WTC11 (cell line): ENCODE results near the gene CLSTN2. TPM values are rescaled to one million over a fixed set of nuclear protein-coding genes. Genes with fewer than 3 reads are reported as not detected.

Experiments
- ATAC-seq: fragments of 200-7000 bp; cut with Tn5 transposase; 2 replicates; pipeline ENCODE4 v1.10.0; 2021; ENCODE audit warnings: mild to moderate bottlenecking, moderate library complexity
- CTCF ChIA-PET: fragments of 300-600 bp; sonication (Branson Sonifier 250); formaldehyde crosslinking; loops from one replicate; lab custom pipeline; 2021; ENCODE audit warnings: antibody characterized with exemption; lab: Charles Lee
- POLR2A ChIA-PET: fragments of 350-600 bp; sonication (Branson Sonifier 250); formaldehyde crosslinking; loops from one replicate; lab custom pipeline; 2021; ENCODE audit warnings: antibody characterized with exemption; lab: Charles Lee
- DNase-seq: peaks from one replicate; pipeline ENCODE4 v3.0.0; 2021; ENCODE audit warnings: low spot score
- H3K27ac Mint-ChIP-seq: 2 replicates; pipeline ENCODE4 v1.8.0; 2021; ENCODE audit warnings: mixed read lengths
- H3K27me3 Mint-ChIP-seq: 2 replicates; pipeline ENCODE4 v1.8.0; 2021; ENCODE audit warnings: low read depth, mild to moderate bottlenecking, moderate library complexity, mixed read lengths
- H3K36me3 Mint-ChIP-seq: 2 replicates; pipeline ENCODE4 v1.8.0; 2021; ENCODE audit warnings: mixed read lengths
- H3K4me1 Mint-ChIP-seq: 2 replicates; pipeline ENCODE4 v1.8.0; 2022; ENCODE audit warnings: mixed read lengths
- H3K4me3 Mint-ChIP-seq: 2 replicates; pipeline ENCODE4 v1.8.0; 2021; ENCODE audit warnings: mild to moderate bottlenecking, moderate library complexity, mixed read lengths
- H3K9me3 Mint-ChIP-seq: 2 replicates; pipeline ENCODE4 v1.8.0; 2021; ENCODE audit warnings: mixed read lengths
- CREM ChIP-seq: sonication (generic); formaldehyde crosslinking; IDR thresholded peaks from 2 replicates; pipeline ENCODE4 v1.8.1; 2022; ENCODE audit warnings: mild to moderate bottlenecking, missing genetic modification reagents, moderate library complexity
- ETV6 ChIP-seq: sonication (generic); formaldehyde crosslinking; IDR thresholded peaks from 2 replicates; pipeline ENCODE4 v1.8.1; 2022; ENCODE audit warnings: mild to moderate bottlenecking, missing genetic modification reagents
- GABPB1 ChIP-seq: sonication (generic); formaldehyde crosslinking; IDR thresholded peaks from 2 replicates; pipeline ENCODE4 v1.8.1; 2023; ENCODE audit warnings: mild to moderate bottlenecking, missing genetic modification reagents
- JAZF1 ChIP-seq: fragments of 250-450 bp; sonication (Bioruptor Pico); IDR thresholded peaks from 2 replicates; pipeline ENCODE4 v1.9.0; 2021; ENCODE audit warnings: moderate library complexity, mild to moderate bottlenecking, inconsistent platforms
- MYBL2 ChIP-seq: sonication (generic); formaldehyde crosslinking; IDR thresholded peaks from 2 replicates; pipeline ENCODE4 v1.8.1; 2023; ENCODE audit warnings: mild to moderate bottlenecking, moderate library complexity, missing genetic modification reagents
- NFATC4 ChIP-seq: fragments of 250-450 bp; sonication (Bioruptor Pico); IDR thresholded peaks from 2 replicates; pipeline ENCODE4 v1.9.0; 2021; ENCODE audit warnings: mild to moderate bottlenecking
- NR1H2 ChIP-seq: sonication (generic); formaldehyde crosslinking; IDR thresholded peaks from 2 replicates; pipeline ENCODE4 v1.9.0; 2021; ENCODE audit warnings: mild to moderate bottlenecking, moderate library complexity, missing genetic modification reagents
- ZNF121 ChIP-seq: sonication (generic); formaldehyde crosslinking; IDR thresholded peaks from 2 replicates; pipeline ENCODE4 v1.8.0; 2023; ENCODE audit warnings: missing genetic modification reagents
- ZNF138 ChIP-seq: sonication (generic); formaldehyde crosslinking; conservative IDR thresholded peaks from 2 replicates; pipeline ENCODE4 v1.8.1; 2022; ENCODE audit warnings: mild to moderate bottlenecking, moderate library complexity, missing genetic modification reagents
- ZNF219 ChIP-seq: sonication (generic); formaldehyde crosslinking; IDR thresholded peaks from 2 replicates; pipeline ENCODE4 v1.8.0; 2023; ENCODE audit warnings: missing genetic modification reagents, mild to moderate bottlenecking, borderline replicate concordance
- ZNF232 ChIP-seq: sonication (generic); formaldehyde crosslinking; IDR thresholded peaks from 2 replicates; pipeline ENCODE4 v1.8.0; 2022; ENCODE audit warnings: mild to moderate bottlenecking, missing genetic modification reagents
- total RNA-seq: library from RNA; stranded (reverse); gene quantifications from 3 replicates; pipeline ENCODE4 v1.2.3, GENCODE V29; 2021
- TF ChIP-seq, protein P1 (sequence below): sonication (generic); formaldehyde crosslinking; IDR thresholded peaks from 2 replicates; pipeline ENCODE4 v1.8.1; 2022; ENCODE audit warnings: mild to moderate bottlenecking, missing genetic modification reagents, moderate library complexity, borderline replicate concordance
- TF ChIP-seq, protein P2 (sequence below): sonication (generic); formaldehyde crosslinking; IDR thresholded peaks from 2 replicates; pipeline ENCODE4 v1.8.1; 2022; ENCODE audit warnings: low read depth, missing genetic modification reagents, borderline replicate concordance
- TF ChIP-seq, protein P3 (sequence below): sonication (generic); formaldehyde crosslinking; IDR thresholded peaks from 2 replicates; pipeline ENCODE4 v1.8.1; 2023; ENCODE audit warnings: mild to moderate bottlenecking, moderate library complexity, missing genetic modification reagents
- TF ChIP-seq, protein P4 (sequence below): fragments of 250-450 bp; sonication (Bioruptor Pico); IDR thresholded peaks from 2 replicates; pipeline ENCODE4 v1.9.0; 2021; ENCODE audit warnings: mild to moderate bottlenecking
- TF ChIP-seq, protein P5 (sequence below): sonication (generic); formaldehyde crosslinking; IDR thresholded peaks from 2 replicates; pipeline ENCODE4 v1.8.0; 2023; ENCODE audit warnings: missing genetic modification reagents, mild to moderate bottlenecking, borderline replicate concordance
- TF ChIP-seq, protein P6 (sequence below): sonication (generic); formaldehyde crosslinking; conservative IDR thresholded peaks from 2 replicates; pipeline ENCODE4 v1.8.1; 2023; ENCODE audit warnings: mild to moderate bottlenecking, low read depth, missing genetic modification reagents, moderate library complexity
- TF ChIP-seq, protein P7 (sequence below): sonication (generic); formaldehyde crosslinking; IDR thresholded peaks from 2 replicates; pipeline ENCODE4 v1.8.0; 2023; ENCODE audit warnings: missing genetic modification reagents
- TF ChIP-seq, protein P8 (sequence below): sonication (generic); formaldehyde crosslinking; IDR thresholded peaks from 2 replicates; pipeline ENCODE4 v1.8.1; 2023; ENCODE audit warnings: mild to moderate bottlenecking, missing genetic modification reagents

CLSTN2 gene
- total RNA-seq, 1 experiment from 2014 or later = 0.35 TPM

DNA sequence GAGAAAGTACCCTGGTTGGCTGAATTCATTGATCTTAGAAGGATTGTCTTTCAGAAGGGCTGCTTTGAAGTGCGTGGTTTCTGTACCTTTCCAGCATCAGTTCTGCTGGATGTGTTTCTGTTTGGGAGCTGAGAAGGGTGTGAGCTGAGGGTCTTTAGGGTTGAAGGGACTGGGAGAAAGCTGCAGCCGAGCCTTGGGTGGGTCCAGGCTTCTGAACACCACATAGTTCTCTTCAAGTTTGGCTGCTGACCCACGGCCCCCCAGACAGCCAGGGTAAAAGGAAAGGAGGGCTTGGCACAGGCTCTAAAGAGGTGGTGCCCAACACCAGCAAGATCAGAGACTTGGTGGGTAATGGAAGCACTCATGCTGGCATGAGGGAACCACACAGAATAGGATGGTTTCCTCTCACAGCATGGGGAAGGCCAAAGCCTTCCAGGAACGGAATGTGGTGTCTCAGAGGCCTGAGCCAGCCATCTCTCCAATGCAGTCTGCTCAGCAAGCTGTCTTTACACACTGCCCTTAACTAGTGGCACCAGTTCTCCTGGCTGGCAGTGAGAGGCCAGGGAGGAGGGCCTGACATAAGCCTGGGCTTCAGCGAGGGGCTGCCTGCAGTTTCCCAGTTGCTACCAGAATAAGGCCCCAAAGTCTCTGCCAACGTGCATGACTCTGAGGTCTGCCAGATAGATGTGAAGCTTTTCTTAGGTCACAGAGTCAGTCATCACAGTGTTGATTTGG, 503.9 kb downstream of the CLSTN2 start (continued):
- TF ChIP-seq, protein P1, sequence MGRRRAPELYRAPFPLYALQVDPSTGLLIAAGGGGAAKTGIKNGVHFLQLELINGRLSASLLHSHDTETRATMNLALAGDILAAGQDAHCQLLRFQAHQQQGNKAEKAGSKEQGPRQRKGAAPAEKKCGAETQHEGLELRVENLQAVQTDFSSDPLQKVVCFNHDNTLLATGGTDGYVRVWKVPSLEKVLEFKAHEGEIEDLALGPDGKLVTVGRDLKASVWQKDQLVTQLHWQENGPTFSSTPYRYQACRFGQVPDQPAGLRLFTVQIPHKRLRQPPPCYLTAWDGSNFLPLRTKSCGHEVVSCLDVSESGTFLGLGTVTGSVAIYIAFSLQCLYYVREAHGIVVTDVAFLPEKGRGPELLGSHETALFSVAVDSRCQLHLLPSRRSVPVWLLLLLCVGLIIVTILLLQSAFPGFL (CRISPR knock-in tag) = no peak
- TF ChIP-seq, protein P2, sequence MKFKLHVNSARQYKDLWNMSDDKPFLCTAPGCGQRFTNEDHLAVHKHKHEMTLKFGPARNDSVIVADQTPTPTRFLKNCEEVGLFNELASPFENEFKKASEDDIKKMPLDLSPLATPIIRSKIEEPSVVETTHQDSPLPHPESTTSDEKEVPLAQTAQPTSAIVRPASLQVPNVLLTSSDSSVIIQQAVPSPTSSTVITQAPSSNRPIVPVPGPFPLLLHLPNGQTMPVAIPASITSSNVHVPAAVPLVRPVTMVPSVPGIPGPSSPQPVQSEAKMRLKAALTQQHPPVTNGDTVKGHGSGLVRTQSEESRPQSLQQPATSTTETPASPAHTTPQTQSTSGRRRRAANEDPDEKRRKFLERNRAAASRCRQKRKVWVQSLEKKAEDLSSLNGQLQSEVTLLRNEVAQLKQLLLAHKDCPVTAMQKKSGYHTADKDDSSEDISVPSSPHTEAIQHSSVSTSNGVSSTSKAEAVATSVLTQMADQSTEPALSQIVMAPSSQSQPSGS = no peak
- TF ChIP-seq, protein P3, sequence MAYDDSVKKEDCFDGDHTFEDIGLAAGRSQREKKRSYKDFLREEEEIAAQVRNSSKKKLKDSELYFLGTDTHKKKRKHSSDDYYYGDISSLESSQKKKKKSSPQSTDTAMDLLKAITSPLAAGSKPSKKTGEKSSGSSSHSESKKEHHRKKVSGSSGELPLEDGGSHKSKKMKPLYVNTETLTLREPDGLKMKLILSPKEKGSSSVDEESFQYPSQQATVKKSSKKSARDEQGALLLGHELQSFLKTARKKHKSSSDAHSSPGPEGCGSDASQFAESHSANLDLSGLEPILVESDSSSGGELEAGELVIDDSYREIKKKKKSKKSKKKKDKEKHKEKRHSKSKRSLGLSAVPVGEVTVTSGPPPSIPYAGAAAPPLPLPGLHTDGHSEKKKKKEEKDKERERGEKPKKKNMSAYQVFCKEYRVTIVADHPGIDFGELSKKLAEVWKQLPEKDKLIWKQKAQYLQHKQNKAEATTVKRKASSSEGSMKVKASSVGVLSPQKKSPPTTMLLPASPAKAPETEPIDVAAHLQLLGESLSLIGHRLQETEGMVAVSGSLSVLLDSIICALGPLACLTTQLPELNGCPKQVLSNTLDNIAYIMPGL = no peak
- no peak for TF ChIP-seq NFATC4 (CRISPR knock-in tag)
- TF ChIP-seq GABPB1 (CRISPR knock-in tag) = no peak
- no peak for TF ChIP-seq ZNF121 (CRISPR knock-in tag)
- no peak for TF ChIP-seq ETV6 (CRISPR knock-in tag)
- no peak for TF ChIP-seq JAZF1 (CRISPR knock-in tag)

DNA sequence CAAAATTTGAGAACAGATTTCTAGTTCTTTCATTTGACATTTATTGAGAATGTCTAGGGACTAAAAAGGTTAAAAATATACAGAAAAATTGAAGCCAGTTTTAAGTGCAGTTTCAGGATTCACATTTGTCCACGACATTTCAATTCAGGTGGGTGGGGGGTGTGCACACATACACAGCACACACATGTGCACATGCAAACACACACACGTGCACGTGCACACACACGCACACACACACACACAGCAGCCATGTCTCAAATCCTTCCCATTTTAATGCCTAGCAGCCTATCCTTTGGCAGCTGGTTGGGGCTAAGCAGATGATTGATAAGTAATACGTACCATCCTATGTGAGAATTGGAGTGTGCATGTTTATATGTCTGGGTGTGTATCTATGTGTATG, 504.5 kb downstream of the CLSTN2 start:
- ChIA-PET POLR2A (no interaction called here), CTCF (no interaction called here)
- Mint-ChIP-seq H3K9me3 (no peaks in the 10 kb centered on the region), H3K27ac (no peak overlapping the region), H3K4me3 (no peak overlapping the region), H3K27me3 (no peaks in the 10 kb centered on the region; the same call in 1 of the 2 replicates), H3K4me1 (peaks cover 6% of the 10 kb centered on the region), H3K36me3 (no peaks in the 10 kb centered on the region)
- ATAC-seq (no peak), DNase-seq (no peak)
- TF ChIP-seq MYBL2 (CRISPR knock-in tag) = no peak
- no peak for TF ChIP-seq CREM (CRISPR knock-in tag)
- no peak for TF ChIP-seq ZNF219
- TF ChIP-seq ZNF232 (CRISPR knock-in tag) = no peak
- no peak for TF ChIP-seq NR1H2
- TF ChIP-seq, protein P4, sequence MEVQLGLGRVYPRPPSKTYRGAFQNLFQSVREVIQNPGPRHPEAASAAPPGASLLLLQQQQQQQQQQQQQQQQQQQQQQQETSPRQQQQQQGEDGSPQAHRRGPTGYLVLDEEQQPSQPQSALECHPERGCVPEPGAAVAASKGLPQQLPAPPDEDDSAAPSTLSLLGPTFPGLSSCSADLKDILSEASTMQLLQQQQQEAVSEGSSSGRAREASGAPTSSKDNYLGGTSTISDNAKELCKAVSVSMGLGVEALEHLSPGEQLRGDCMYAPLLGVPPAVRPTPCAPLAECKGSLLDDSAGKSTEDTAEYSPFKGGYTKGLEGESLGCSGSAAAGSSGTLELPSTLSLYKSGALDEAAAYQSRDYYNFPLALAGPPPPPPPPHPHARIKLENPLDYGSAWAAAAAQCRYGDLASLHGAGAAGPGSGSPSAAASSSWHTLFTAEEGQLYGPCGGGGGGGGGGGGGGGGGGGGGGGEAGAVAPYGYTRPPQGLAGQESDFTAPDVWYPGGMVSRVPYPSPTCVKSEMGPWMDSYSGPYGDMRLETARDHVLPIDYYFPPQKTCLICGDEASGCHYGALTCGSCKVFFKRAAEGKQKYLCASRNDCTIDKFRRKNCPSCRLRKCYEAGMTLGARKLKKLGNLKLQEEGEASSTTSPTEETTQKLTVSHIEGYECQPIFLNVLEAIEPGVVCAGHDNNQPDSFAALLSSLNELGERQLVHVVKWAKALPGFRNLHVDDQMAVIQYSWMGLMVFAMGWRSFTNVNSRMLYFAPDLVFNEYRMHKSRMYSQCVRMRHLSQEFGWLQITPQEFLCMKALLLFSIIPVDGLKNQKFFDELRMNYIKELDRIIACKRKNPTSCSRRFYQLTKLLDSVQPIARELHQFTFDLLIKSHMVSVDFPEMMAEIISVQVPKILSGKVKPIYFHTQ (CRISPR knock-in tag) = no peak
- TF ChIP-seq, protein P5, sequence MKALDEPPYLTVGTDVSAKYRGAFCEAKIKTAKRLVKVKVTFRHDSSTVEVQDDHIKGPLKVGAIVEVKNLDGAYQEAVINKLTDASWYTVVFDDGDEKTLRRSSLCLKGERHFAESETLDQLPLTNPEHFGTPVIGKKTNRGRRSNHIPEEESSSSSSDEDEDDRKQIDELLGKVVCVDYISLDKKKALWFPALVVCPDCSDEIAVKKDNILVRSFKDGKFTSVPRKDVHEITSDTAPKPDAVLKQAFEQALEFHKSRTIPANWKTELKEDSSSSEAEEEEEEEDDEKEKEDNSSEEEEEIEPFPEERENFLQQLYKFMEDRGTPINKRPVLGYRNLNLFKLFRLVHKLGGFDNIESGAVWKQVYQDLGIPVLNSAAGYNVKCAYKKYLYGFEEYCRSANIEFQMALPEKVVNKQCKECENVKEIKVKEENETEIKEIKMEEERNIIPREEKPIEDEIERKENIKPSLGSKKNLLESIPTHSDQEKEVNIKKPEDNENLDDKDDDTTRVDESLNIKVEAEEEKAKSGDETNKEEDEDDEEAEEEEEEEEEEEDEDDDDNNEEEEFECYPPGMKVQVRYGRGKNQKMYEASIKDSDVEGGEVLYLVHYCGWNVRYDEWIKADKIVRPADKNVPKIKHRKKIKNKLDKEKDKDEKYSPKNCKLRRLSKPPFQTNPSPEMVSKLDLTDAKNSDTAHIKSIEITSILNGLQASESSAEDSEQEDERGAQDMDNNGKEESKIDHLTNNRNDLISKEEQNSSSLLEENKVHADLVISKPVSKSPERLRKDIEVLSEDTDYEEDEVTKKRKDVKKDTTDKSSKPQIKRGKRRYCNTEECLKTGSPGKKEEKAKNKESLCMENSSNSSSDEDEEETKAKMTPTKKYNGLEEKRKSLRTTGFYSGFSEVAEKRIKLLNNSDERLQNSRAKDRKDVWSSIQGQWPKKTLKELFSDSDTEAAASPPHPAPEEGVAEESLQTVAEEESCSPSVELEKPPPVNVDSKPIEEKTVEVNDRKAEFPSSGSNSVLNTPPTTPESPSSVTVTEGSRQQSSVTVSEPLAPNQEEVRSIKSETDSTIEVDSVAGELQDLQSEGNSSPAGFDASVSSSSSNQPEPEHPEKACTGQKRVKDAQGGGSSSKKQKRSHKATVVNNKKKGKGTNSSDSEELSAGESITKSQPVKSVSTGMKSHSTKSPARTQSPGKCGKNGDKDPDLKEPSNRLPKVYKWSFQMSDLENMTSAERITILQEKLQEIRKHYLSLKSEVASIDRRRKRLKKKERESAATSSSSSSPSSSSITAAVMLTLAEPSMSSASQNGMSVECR (CRISPR knock-in tag) = no peak
- no peak for TF ChIP-seq ZNF138
- TF ChIP-seq, protein P6, sequence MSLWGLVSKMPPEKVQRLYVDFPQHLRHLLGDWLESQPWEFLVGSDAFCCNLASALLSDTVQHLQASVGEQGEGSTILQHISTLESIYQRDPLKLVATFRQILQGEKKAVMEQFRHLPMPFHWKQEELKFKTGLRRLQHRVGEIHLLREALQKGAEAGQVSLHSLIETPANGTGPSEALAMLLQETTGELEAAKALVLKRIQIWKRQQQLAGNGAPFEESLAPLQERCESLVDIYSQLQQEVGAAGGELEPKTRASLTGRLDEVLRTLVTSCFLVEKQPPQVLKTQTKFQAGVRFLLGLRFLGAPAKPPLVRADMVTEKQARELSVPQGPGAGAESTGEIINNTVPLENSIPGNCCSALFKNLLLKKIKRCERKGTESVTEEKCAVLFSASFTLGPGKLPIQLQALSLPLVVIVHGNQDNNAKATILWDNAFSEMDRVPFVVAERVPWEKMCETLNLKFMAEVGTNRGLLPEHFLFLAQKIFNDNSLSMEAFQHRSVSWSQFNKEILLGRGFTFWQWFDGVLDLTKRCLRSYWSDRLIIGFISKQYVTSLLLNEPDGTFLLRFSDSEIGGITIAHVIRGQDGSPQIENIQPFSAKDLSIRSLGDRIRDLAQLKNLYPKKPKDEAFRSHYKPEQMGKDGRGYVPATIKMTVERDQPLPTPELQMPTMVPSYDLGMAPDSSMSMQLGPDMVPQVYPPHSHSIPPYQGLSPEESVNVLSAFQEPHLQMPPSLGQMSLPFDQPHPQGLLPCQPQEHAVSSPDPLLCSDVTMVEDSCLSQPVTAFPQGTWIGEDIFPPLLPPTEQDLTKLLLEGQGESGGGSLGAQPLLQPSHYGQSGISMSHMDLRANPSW = no peak
- TF ChIP-seq, protein P7, sequence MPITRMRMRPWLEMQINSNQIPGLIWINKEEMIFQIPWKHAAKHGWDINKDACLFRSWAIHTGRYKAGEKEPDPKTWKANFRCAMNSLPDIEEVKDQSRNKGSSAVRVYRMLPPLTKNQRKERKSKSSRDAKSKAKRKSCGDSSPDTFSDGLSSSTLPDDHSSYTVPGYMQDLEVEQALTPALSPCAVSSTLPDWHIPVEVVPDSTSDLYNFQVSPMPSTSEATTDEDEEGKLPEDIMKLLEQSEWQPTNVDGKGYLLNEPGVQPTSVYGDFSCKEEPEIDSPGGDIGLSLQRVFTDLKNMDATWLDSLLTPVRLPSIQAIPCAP (CRISPR knock-in tag) = no peak
- TF ChIP-seq, protein P8, sequence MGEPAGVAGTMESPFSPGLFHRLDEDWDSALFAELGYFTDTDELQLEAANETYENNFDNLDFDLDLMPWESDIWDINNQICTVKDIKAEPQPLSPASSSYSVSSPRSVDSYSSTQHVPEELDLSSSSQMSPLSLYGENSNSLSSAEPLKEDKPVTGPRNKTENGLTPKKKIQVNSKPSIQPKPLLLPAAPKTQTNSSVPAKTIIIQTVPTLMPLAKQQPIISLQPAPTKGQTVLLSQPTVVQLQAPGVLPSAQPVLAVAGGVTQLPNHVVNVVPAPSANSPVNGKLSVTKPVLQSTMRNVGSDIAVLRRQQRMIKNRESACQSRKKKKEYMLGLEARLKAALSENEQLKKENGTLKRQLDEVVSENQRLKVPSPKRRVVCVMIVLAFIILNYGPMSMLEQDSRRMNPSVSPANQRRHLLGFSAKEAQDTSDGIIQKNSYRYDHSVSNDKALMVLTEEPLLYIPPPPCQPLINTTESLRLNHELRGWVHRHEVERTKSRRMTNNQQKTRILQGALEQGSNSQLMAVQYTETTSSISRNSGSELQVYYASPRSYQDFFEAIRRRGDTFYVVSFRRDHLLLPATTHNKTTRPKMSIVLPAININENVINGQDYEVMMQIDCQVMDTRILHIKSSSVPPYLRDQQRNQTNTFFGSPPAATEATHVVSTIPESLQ (CRISPR knock-in tag) = no peak
